Suppressor macrophage (primary cell): Measurements from ENCODE around the gene DTL.
A peak's percentile ranks its signal among the peaks of the same experiment; 100 is the strongest.

ENCODE experiments used
- DNase-seq, 4 experiments: peaks; one replicate each; pipeline ENCODE4 v3.0.0-alpha.2; 2020 to 2022

Gene DTL

GRCh38 chr1:212132025-212132424 lies 96.5 kb downstream of the DTL start:
- DNase-seq: peak in 1 of 4 experiments; percentile 35

- no peak for DNase-seq
These were observed 97.8 kb downstream of the DTL start for GRCh38 chr1:212133319-212133718.

GRCh38 chr1:212135166-212135565 lies 99.6 kb downstream of the DTL start:
- DNase-seq: no peak

GRCh38 chr1:212137854-212138253 lies 102.3 kb downstream of the DTL start:
- DNase-seq: no peak

GRCh38 chr1:212138457-212138856 lies 102.9 kb downstream of the DTL start:
- DNase-seq: no peak

- no peak for DNase-seq
These were observed 104.1 kb downstream of the DTL start for GRCh38 chr1:212139526-212140135.

GRCh38 chr1:212141404-212141803 lies 105.9 kb downstream of the DTL start:
- DNase-seq: no peak

GRCh38 chr1:212142883-212143530 lies 107.5 kb downstream of the DTL start:
- DNase-seq: no peak

- DNase-seq: no peak
These were observed 112.1 kb downstream of the DTL start for GRCh38 chr1:212147581-212148033.

- peak in 2 of 4 experiments; percentile 31 to 33 for DNase-seq
These were observed 114.0 kb downstream of the DTL start for GRCh38 chr1:212149566-212149965.

GRCh38 chr1:212152308-212152693 lies 116.8 kb downstream of the DTL start:
- peak in 3 of 4 experiments; percentile 13 to 26 (median 24) for DNase-seq

GRCh38 chr1:212152869-212153268 lies 117.3 kb downstream of the DTL start:
- DNase-seq: no peak

GRCh38 chr1:212153635-212154034 lies 118.1 kb downstream of the DTL start:
- DNase-seq: peak in 3 of 4 experiments; percentile 27 to 60 (median 51)
